DOHH2 (cell line): Measurements from ENCODE around the gene EYA2.

Source experiments
- CTCF ChIP-seq: fragments of 200-600 bp; sonication (generic); IDR thresholded peaks from one replicate; pipeline ENCODE4 v1.5.1; 2014; ENCODE audit warnings: antibody characterized with exemption, mild to moderate bottlenecking, low read depth, low read length; ENCODE audit not compliant: poor library complexity, severe bottlenecking
- EZH2phosphoT487 ChIP-seq: fragments of 200-600 bp; sonication (generic); IDR thresholded peaks from 2 replicates; pipeline ENCODE4 v1.6.1; 2017; ENCODE audit warnings: borderline replicate concordance, mild to moderate bottlenecking, antibody characterized with exemption, low read length, moderate library complexity, mixed read lengths

GRCh38 chr20:47165376-47165865 is 270.8 kb downstream of the EYA2 start:
- TF ChIP-seq EZH2phosphoT487, result no peak
- no peak for TF ChIP-seq CTCF
